ENCODE results near the gene GGA1.

The GGA1 gene

GRCh38 chr22:37570661-37570976, 38.0 kb upstream of the GGA1 start:
- POLR2A ChIA-PET: no interaction called here
- TF ChIP-seq, protein P1, sequence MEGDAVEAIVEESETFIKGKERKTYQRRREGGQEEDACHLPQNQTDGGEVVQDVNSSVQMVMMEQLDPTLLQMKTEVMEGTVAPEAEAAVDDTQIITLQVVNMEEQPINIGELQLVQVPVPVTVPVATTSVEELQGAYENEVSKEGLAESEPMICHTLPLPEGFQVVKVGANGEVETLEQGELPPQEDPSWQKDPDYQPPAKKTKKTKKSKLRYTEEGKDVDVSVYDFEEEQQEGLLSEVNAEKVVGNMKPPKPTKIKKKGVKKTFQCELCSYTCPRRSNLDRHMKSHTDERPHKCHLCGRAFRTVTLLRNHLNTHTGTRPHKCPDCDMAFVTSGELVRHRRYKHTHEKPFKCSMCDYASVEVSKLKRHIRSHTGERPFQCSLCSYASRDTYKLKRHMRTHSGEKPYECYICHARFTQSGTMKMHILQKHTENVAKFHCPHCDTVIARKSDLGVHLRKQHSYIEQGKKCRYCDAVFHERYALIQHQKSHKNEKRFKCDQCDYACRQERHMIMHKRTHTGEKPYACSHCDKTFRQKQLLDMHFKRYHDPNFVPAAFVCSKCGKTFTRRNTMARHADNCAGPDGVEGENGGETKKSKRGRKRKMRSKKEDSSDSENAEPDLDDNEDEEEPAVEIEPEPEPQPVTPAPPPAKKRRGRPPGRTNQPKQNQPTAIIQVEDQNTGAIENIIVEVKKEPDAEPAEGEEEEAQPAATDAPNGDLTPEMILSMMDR (IDR thresholded peaks at IDR 0.05; ENCODE audit: control extremely low read depth, extremely low read depth, low read depth, missing control alignments): no peak
- no peak for DNase-seq (ENCODE audit: extremely low spot score)
- CTCF ChIA-PET: interaction anchor here (1.0 to 28.4 kb wide), 8 partner anchors 4 to 253 kb away, joined by 3 to 584 read pairs (median 4); partner anchors contain the start of gene LGALS2

GRCh38 chr22:37571258-37571991, 37.2 kb upstream of the GGA1 start:
- TF ChIP-seq, protein P1 (IDR thresholded peaks at IDR 0.05; ENCODE audit: control extremely low read depth, extremely low read depth, low read depth, missing control alignments): no peak
- POLR2A ChIA-PET: no interaction called here
- no peak for DNase-seq (ENCODE audit: extremely low spot score)
- CTCF ChIA-PET: interaction anchor here (1.1 to 28.4 kb wide), 5 partner anchors 5 to 36 kb away, joined by 3 to 584 read pairs (median 365); partner anchors contain the start of gene LGALS2

- no peak for DNase-seq (ENCODE audit: extremely low spot score)
- TF ChIP-seq, protein P1 (IDR thresholded peaks at IDR 0.05; ENCODE audit: control extremely low read depth, extremely low read depth, low read depth, missing control alignments): no peak
- CTCF ChIA-PET: interaction anchor here (5.4 to 28.4 kb wide), 3 partner anchors 6 to 27 kb away, joined by 32 to 584 read pairs (median 365); no protein-coding TSS in a partner anchor
- POLR2A ChIA-PET: no interaction called here
Measured at GRCh38 chr22:37571992-37572373, 36.7 kb upstream of the GGA1 start.

DNA sequence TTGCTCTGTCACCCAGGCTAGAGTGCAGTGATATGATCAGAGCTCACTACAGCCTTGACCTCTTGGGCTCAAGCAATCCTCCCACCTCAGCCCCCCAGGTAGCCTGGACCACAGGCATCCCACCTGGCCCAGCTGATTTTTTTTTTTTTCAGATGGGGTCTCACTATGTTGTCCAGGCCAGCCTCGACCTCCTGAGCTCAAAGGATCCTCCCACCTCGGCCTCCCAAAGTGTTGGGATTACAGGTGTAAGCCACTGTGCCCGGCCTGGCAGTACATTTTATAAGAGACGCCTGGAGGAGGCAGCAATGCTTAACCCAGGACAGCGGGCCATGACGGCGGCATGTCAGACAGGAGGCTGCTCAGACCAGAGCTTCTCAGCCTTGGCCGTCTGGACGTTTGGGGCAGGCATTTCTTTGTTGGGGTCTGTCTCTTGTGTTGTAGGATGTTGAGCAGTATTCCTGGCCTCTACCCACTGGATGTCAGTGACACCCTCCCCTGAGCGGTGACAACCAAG, 33.1 kb upstream of the GGA1 start:
- POLR2A ChIA-PET: no interaction called here
- CTCF ChIA-PET: interaction anchor here (1.3 to 28.4 kb wide), 4 partner anchors 9 to 30 kb away, joined by 3 to 584 read pairs (median 198); no protein-coding TSS in a partner anchor
- DNase-seq (ENCODE audit: extremely low spot score): no peak
- TF ChIP-seq, protein P1 (IDR thresholded peaks at IDR 0.05; ENCODE audit: control extremely low read depth, extremely low read depth, low read depth, missing control alignments): no peak

- DNase-seq (ENCODE audit: extremely low spot score): no peak
- TF ChIP-seq, protein P1 (IDR thresholded peaks at IDR 0.05; ENCODE audit: control extremely low read depth, extremely low read depth, low read depth, missing control alignments): no peak
- POLR2A ChIA-PET: no interaction called here
- CTCF ChIA-PET: interaction anchor here (1.7 to 28.4 kb wide), 3 partner anchors 12 to 21 kb away, joined by 7 to 365 read pairs (median 8); no protein-coding TSS in a partner anchor
Measured at GRCh38 chr22:37578002-37578401, 30.6 kb upstream of the GGA1 start.

GRCh38 chr22:37581504-37581903, 27.1 kb upstream of the GGA1 start:
- POLR2A ChIA-PET: no interaction called here
- CTCF ChIA-PET: interaction anchor here (1.2 to 28.4 kb wide), 6 partner anchors 10 to 42 kb away, joined by 3 to 365 read pairs (median 12); no protein-coding TSS in a partner anchor
- TF ChIP-seq, protein P1 (IDR thresholded peaks at IDR 0.05; ENCODE audit: control extremely low read depth, extremely low read depth, low read depth, missing control alignments): no peak
- no peak for DNase-seq (ENCODE audit: extremely low spot score)
